ENCODE measurements around the gene ASPG.

Gene ASPG

GRCh38 chr14:104112113-104112505 lies 26.6 kb downstream of the ASPG start:
- Histone ChIP-seq H3K4me3 (ENCODE audit: low read length in 2 of 2) (no peak overlapping the region), H3K9ac (ENCODE audit: low read depth in 1 of 2, low read length in 2 of 2) (no peak overlapping the region), H3K36me3 (ENCODE audit: control insufficient read depth in 2 of 2, insufficient read depth in 2 of 2, low read length in 2 of 2) (no peaks in the 10 kb centered on the region), H3K9me3 (ENCODE audit: control insufficient read depth in 2 of 2, low read length in 2 of 2) (no peaks in the 10 kb centered on the region), H3K27ac (ENCODE audit: low read depth in 2 of 2, low read length in 2 of 2) (no peak overlapping the region), H3K4me1 (ENCODE audit: control insufficient read depth in 2 of 2, insufficient read depth in 2 of 2, low read length in 2 of 2) (peaks cover 10 to 21% of the 10 kb centered on the region in 2 donors), H3K27me3 (ENCODE audit: control insufficient read depth in 2 of 2, insufficient read depth in 2 of 2, low read length in 2 of 2) (peaks cover 0 to 3% of the 10 kb centered on the region in 2 donors)

- H3K9ac ChIP-seq (ENCODE audit: low read depth in 1 of 2, low read length in 2 of 2) = no peak overlapping the region
- H3K4me3 ChIP-seq (ENCODE audit: low read length in 2 of 2) = no peak overlapping the region
- H3K27me3 ChIP-seq (ENCODE audit: control insufficient read depth in 2 of 2, insufficient read depth in 2 of 2, low read length in 2 of 2) = peaks cover 0 to 3% of the 10 kb centered on the region in 2 donors
- peaks cover 9 to 15% of the 10 kb centered on the region in 2 donors for H3K4me1 ChIP-seq (ENCODE audit: control insufficient read depth in 2 of 2, insufficient read depth in 2 of 2, low read length in 2 of 2)
- no peak overlapping the region for H3K27ac ChIP-seq (ENCODE audit: low read depth in 2 of 2, low read length in 2 of 2)
- H3K36me3 ChIP-seq (ENCODE audit: control insufficient read depth in 2 of 2, insufficient read depth in 2 of 2, low read length in 2 of 2) = no peaks in the 10 kb centered on the region
- no peaks in the 10 kb centered on the region for H3K9me3 ChIP-seq (ENCODE audit: control insufficient read depth in 2 of 2, low read length in 2 of 2)
Measured at GRCh38 chr14:104112609-104113571, 27.4 kb downstream of the ASPG start.

GRCh38 chr14:104113631-104114420 lies 28.3 kb downstream of the ASPG start:
- Histone ChIP-seq H3K27me3 (ENCODE audit: control insufficient read depth in 2 of 2, insufficient read depth in 2 of 2, low read length in 2 of 2) (peaks cover 0 to 10% of the 10 kb centered on the region in 2 donors), H3K27ac (ENCODE audit: low read depth in 2 of 2, low read length in 2 of 2) (no peak overlapping the region), H3K9me3 (ENCODE audit: control insufficient read depth in 2 of 2, low read length in 2 of 2) (no peaks in the 10 kb centered on the region), H3K9ac (ENCODE audit: low read depth in 1 of 2, low read length in 2 of 2) (no peak overlapping the region), H3K36me3 (ENCODE audit: control insufficient read depth in 2 of 2, insufficient read depth in 2 of 2, low read length in 2 of 2) (no peaks in the 10 kb centered on the region), H3K4me3 (ENCODE audit: low read length in 2 of 2) (no peak overlapping the region), H3K4me1 (ENCODE audit: control insufficient read depth in 2 of 2, insufficient read depth in 2 of 2, low read length in 2 of 2) (peaks cover 7 to 12% of the 10 kb centered on the region in 2 donors)

GRCh38 chr14:104114421-104115130 lies 29.1 kb downstream of the ASPG start:
- H3K4me3 ChIP-seq (ENCODE audit: low read length in 2 of 2) = no peak overlapping the region
- no peaks in the 10 kb centered on the region for H3K9me3 ChIP-seq (ENCODE audit: control insufficient read depth in 2 of 2, low read length in 2 of 2)
- H3K4me1 ChIP-seq (ENCODE audit: control insufficient read depth in 2 of 2, insufficient read depth in 2 of 2, low read length in 2 of 2) = peaks cover 7 to 12% of the 10 kb centered on the region in 2 donors
- H3K27ac ChIP-seq (ENCODE audit: low read depth in 2 of 2, low read length in 2 of 2) = no peak overlapping the region
- no peak overlapping the region for H3K9ac ChIP-seq (ENCODE audit: low read depth in 1 of 2, low read length in 2 of 2)
- peaks cover 0 to 10% of the 10 kb centered on the region in 2 donors for H3K27me3 ChIP-seq (ENCODE audit: control insufficient read depth in 2 of 2, insufficient read depth in 2 of 2, low read length in 2 of 2)
- no peaks in the 10 kb centered on the region for H3K36me3 ChIP-seq (ENCODE audit: control insufficient read depth in 2 of 2, insufficient read depth in 2 of 2, low read length in 2 of 2)

- H3K27ac ChIP-seq (ENCODE audit: low read depth in 2 of 2, low read length in 2 of 2) = no peak overlapping the region
Measured at GRCh38 chr14:104115131-104115600, 29.7 kb downstream of the ASPG start.

DNA sequence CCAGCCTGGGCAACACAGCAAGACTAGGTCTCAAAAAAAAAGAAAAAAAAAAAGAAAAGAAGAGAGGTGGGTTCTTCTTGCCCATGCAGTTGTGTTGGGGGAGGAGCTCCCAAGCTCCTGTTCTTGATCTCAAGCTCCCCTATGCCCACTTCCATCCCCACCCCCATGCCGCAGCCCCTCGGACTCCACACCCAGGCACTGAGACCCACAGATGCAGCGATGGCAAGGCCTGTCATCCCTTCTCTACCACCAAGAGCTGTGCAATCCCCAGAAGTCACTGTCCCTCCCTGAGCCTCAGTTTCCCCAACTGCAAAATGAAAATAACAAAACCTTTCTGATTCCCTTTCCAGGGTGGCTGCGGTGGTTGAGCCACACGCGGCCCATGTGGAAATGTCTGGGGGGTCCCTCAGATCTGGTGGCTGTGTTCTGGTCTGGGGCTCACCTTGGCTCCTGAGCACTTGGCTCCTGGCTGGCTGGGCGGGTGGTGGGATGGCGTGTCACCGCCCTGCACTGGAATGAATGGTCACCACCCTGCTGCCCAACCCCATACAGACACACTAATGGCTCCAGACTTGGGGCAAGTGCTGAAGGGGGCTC lies 30.3 kb downstream of the ASPG start:
- H3K36me3 ChIP-seq (ENCODE audit: control insufficient read depth in 2 of 2, insufficient read depth in 2 of 2, low read length in 2 of 2) = no peaks in the 10 kb centered on the region
- peaks cover 0 to 10% of the 10 kb centered on the region in 2 donors for H3K27me3 ChIP-seq (ENCODE audit: control insufficient read depth in 2 of 2, insufficient read depth in 2 of 2, low read length in 2 of 2)
- peak overlapping the region; percentile 77 to 79 for H3K9ac ChIP-seq (ENCODE audit: low read depth in 1 of 2, low read length in 2 of 2)
- H3K4me1 ChIP-seq (ENCODE audit: control insufficient read depth in 2 of 2, insufficient read depth in 2 of 2, low read length in 2 of 2) = peaks cover 7 to 12% of the 10 kb centered on the region in 2 donors
- peak overlapping the region; percentile 88 to 89 for H3K27ac ChIP-seq (ENCODE audit: low read depth in 2 of 2, low read length in 2 of 2)
- H3K4me3 ChIP-seq (ENCODE audit: low read length in 2 of 2) = peak overlapping the region; percentile 71 to 76
- no peaks in the 10 kb centered on the region for H3K9me3 ChIP-seq (ENCODE audit: control insufficient read depth in 2 of 2, low read length in 2 of 2)

More at GRCh38 chr14:104115131-104115600, 29.7 kb downstream of the ASPG start:
- no peak overlapping the region for H3K4me3 ChIP-seq (ENCODE audit: low read length in 2 of 2)
- no peaks in the 10 kb centered on the region for H3K36me3 ChIP-seq (ENCODE audit: control insufficient read depth in 2 of 2, insufficient read depth in 2 of 2, low read length in 2 of 2)
- H3K9ac ChIP-seq (ENCODE audit: low read depth in 1 of 2, low read length in 2 of 2) = no peak overlapping the region
- peaks cover 7 to 12% of the 10 kb centered on the region in 2 donors for H3K4me1 ChIP-seq (ENCODE audit: control insufficient read depth in 2 of 2, insufficient read depth in 2 of 2, low read length in 2 of 2)
- no peaks in the 10 kb centered on the region for H3K9me3 ChIP-seq (ENCODE audit: control insufficient read depth in 2 of 2, low read length in 2 of 2)
- H3K27me3 ChIP-seq (ENCODE audit: control insufficient read depth in 2 of 2, insufficient read depth in 2 of 2, low read length in 2 of 2) = peaks cover 0 to 10% of the 10 kb centered on the region in 2 donors

- Histone ChIP-seq H3K36me3 (ENCODE audit: control insufficient read depth in 2 of 2, insufficient read depth in 2 of 2, low read length in 2 of 2) (no peaks in the 10 kb centered on the region), H3K4me3 (ENCODE audit: low read length in 2 of 2) (peak overlapping the region; percentile 71 to 76), H3K27me3 (ENCODE audit: control insufficient read depth in 2 of 2, insufficient read depth in 2 of 2, low read length in 2 of 2) (peaks cover 0 to 7% of the 10 kb centered on the region in 2 donors), H3K9me3 (ENCODE audit: control insufficient read depth in 2 of 2, low read length in 2 of 2) (no peaks in the 10 kb centered on the region), H3K27ac (ENCODE audit: low read depth in 2 of 2, low read length in 2 of 2) (peak overlapping the region; percentile 88 to 89), H3K9ac (ENCODE audit: low read depth in 1 of 2, low read length in 2 of 2) (peak overlapping the region; percentile 77 to 79), H3K4me1 (ENCODE audit: control insufficient read depth in 2 of 2, insufficient read depth in 2 of 2, low read length in 2 of 2) (peaks cover 7 to 10% of the 10 kb centered on the region in 2 donors)
Measured at GRCh38 chr14:104116288-104116755, 30.8 kb downstream of the ASPG start.

DNA sequence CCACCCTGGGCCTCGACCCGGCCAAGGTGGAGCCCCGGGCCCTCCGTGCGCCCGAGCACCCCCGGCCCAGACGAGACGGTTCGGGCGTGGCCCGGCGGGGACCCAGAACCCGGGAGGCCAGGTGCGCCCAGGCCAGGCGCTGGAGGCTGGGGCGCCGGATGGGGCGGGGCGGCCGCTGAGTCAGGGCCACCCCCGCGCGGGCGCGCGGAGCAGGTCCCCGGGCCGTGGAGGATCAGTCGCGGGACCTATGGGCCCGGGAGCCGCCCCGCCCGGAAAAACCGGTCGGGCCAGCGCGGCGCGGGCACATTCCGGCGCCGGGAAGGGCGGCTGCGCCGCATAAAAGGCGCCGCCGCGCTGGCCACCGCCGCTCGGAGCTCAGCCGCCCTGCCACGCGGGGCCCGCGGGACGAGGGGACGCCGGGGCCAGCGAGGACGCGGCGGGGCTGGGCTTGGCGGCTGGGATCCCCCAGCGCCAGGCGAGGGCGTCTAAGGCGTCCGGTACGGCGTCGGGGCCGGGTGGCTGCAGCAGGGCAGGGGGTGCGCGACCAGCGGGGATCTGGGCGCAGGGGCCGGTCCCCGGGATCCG lies 31.3 kb downstream of the ASPG start:
- Histone ChIP-seq H3K9me3 (ENCODE audit: control insufficient read depth in 2 of 2, low read length in 2 of 2) (no peaks in the 10 kb centered on the region), H3K27me3 (ENCODE audit: control insufficient read depth in 2 of 2, insufficient read depth in 2 of 2, low read length in 2 of 2) (peaks cover 0 to 7% of the 10 kb centered on the region in 2 donors), H3K27ac (ENCODE audit: low read depth in 2 of 2, low read length in 2 of 2) (peak overlapping the region; percentile 88 to 89), H3K36me3 (ENCODE audit: control insufficient read depth in 2 of 2, insufficient read depth in 2 of 2, low read length in 2 of 2) (no peaks in the 10 kb centered on the region), H3K9ac (ENCODE audit: low read depth in 1 of 2, low read length in 2 of 2) (peak overlapping the region; percentile 77 to 79), H3K4me1 (ENCODE audit: control insufficient read depth in 2 of 2, insufficient read depth in 2 of 2, low read length in 2 of 2) (peaks cover 7 to 9% of the 10 kb centered on the region in 2 donors), H3K4me3 (ENCODE audit: low read length in 2 of 2) (peak overlapping the region; percentile 71 to 76)

All from mucosa of rectum (tissue), 2 donors.